GM08714 (cell line): ENCODE measurements around the gene MTA2.
"Not testable (repeated sequence)": the region's sequence is repeated elsewhere in the genome, so short reads cannot be mapped to it uniquely, and the experiment has no call there.

Experiments used
- H3K4me3 ChIP-seq: fragments of 200-500 bp; sonication (Bioruptor generic); 2 replicates; pipeline ENCODE4 v1.5.1; 2014; ENCODE audit warnings: mild to moderate bottlenecking, low read length, inconsistent platforms
- ZNF274 ChIP-seq: IDR thresholded peaks from 2 replicates; pipeline ENCODE4 v1.6.1; 2012; ENCODE audit warnings: mild to moderate bottlenecking, low read depth, low read length

Gene MTA2

DNA sequence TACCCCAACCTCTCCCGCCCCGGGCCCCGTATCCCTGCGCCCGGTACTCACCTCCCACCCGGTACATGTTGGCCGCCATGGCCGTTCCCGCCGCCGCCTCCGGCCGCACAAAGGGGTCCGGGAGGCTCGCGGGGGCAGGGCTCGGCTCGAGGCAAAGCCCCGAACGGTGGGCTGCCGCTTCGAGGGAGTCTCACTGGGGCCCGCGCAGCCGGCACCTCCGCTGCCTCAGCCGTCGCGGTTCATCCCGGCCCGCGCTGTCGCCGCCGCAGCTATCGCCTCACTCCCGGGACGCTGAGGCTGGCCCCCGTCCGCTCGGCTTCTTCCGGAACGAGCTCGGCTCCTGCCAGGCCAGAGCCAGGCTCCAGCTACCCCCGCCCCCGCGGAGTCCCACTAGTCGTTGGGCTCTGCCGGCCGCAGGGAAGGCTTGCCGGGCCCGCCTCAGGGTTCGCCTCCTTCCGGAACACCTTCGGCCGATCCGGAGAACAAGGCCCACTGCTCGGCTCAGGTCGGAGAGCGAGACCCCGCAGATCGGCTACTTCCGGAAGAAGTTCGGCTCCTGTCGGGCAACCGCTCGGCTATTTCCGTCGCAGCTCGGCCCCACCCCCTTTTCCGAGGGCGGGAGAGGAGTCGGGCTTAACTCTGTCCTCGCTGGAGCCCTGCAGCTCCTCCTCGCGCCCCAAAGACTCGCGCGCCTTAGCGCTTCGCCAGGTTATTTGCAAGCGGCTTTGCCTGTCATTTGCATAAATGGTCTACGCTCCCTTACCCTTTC is at the start of gene MTA2:
MTA2 (minus strand) TSS at position 494 of the 769 bp plus-strand sequence; CDS start at position 79, 415 bp downstream.
- TF ChIP-seq ZNF274 = no peak

DNA sequence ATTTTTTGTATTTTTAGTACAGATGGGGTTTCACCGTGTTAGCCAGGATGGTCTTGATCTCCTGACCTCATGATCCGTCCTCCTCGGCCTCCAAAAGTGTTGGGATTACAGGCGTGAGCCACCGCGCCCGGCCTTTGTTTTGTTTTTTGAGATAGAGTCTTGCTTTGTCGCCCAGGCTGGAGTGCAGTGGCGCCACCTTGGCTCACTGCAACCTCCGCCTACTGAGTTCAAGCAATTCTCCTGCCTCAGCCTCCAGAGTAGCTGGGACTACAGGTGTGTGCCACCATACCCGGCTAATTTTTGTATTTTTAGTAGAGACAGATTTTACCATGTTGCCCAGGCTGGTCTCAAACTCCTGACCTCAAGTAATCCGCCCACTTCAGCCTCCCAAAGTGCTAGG is 48.6 kb upstream of the MTA2 start:
- not testable (repeated sequence) for H3K4me3 ChIP-seq

More for the DNA sequence above, at the start of gene MTA2:
- peak within 1 kb of the TSS; percentile 96 for H3K4me3 ChIP-seq

DNA sequence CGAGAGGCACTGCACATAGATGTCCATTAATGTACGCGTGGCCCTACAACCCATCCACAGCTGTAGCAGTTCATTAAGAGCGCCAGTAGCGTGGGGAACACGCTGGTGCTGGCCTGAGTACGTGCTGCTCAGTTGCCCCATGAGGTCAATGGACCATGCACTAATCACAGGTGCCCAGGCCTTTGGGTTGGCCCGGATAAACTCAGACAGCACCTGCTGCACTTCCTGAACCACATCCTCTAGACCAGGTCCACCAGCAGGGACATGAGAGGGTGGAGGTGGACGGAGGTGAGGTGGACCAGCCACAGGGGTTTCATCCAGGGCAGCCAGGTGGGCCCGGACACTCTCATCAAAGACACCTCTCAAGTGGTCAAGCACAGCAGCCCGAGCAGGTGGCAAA is 47.8 kb upstream of the MTA2 start:
- no peak overlapping the region for H3K4me3 ChIP-seq
- no peak for TF ChIP-seq ZNF274

DNA sequence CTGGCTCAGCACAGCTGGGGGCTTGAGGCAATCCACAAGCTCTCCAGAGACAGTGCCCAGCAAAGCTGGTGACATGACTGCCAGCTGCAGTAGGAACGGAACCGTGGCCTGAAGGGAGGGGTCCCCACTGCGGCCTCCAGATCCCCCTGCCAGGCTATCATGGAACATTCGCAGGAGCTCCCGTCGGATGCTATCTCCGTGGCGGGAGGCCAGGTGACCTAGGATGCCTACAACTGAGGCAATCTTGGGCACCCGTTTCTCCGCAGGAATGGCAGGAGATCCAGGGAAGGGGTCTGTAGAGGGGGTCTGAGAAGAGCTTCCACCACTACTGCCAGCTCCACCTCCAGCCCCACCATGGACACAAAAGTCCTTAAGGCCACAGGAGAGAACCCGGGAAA is 47.3 kb upstream of the MTA2 start:
- no peak for TF ChIP-seq ZNF274

DNA sequence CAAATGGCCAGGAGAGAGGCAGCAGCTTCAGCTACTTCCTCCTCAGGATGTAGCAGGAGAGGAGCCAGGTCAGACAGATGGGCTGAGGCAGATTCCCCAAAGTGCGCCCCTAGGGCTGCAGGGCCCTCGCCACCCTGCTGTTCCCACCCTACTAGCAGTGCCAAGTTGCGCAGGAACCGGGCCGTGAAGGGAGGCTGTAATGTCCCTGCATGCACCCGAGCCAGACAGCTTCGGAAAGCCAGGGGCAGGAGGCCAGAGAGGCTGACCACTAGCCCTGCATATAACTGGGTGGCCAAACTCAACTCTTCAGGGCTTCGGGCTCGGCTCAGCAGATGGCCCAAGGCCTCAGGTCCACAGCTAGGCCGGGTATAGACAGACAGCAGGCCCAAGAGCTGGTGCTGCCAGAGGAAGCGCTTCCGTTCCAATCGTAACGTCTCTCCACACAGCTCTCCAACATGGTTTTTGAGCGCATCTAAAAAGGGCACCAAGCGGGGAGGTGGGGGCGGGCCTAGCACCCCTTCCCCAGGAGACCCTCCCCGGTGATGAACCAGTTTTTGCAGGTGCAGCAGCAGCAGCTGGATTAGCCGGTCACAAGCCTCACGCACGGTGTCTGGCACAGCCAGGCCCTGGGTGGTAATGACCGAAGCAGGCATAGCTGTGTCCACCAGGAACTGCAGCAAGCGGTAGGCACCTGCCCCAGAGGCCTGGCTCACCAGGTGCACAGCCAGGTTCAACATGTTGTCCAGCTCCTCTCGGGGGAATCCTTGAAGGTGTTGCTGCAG is 46.7 kb upstream of the MTA2 start:
- H3K4me3 ChIP-seq = no peak overlapping the region
- no peak for TF ChIP-seq ZNF274

More for the DNA sequence above, 47.3 kb upstream of the MTA2 start:
- H3K4me3 ChIP-seq = no peak overlapping the region

DNA sequence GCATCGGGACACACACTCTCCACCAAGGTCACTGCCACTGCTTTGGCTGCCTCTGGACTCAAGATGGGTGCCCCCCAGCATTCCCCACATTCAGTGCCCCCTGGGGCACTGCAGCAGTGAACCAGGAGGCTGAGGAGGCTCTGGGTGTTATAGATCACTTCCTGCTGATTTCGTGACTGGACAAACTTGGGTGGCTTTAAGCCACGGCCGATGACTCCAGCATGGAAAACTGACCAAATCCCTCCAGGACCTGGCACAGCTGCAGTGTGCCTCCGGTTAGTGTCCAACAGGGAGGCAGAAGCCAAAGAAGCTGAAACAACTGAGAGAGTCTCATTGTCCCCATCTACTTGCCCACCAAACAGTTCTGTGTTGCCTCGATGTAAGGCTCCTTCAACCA is 45.9 kb upstream of the MTA2 start:
- no peak overlapping the region for H3K4me3 ChIP-seq
- TF ChIP-seq ZNF274 = no peak

DNA sequence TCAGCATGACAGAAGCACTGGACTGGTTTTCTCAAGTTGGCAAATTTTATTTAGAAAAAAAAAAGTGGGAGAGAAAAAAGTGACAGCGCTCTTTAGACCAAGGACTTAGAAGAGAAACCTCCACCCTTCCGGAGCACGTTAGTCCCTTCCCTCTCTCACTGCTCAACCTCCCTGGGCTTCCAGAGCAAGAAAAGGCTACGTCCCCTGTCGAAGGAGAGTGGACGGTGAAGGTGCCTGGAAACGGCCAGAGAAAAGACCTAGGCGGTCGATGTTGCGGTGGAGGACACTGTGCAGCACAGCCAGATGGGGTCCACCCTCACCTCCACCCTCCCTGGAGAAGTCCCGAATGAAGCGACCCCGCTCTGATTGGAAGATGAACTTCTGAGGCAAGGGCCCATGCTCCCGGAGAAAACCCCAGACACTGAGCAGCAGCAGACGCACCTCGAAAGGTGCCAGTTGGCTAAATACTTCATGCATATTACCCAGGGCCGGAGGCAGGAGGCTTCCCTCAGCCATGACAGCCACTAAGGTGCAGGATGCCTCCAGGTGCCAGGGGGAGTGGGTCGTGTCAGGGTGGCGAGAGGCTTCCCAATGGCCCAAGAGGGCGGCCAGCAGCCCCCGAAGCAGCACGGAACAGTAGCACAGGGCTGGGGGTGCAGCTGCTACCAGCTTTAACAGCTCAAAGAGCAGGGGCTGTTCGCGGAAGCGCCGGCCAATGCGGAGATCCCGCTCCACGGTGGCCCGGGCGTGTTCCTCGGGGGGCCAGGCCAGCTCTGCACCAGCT is 45.4 kb upstream of the MTA2 start:
- TF ChIP-seq ZNF274 = no peak
- no peak overlapping the region for H3K4me3 ChIP-seq

DNA sequence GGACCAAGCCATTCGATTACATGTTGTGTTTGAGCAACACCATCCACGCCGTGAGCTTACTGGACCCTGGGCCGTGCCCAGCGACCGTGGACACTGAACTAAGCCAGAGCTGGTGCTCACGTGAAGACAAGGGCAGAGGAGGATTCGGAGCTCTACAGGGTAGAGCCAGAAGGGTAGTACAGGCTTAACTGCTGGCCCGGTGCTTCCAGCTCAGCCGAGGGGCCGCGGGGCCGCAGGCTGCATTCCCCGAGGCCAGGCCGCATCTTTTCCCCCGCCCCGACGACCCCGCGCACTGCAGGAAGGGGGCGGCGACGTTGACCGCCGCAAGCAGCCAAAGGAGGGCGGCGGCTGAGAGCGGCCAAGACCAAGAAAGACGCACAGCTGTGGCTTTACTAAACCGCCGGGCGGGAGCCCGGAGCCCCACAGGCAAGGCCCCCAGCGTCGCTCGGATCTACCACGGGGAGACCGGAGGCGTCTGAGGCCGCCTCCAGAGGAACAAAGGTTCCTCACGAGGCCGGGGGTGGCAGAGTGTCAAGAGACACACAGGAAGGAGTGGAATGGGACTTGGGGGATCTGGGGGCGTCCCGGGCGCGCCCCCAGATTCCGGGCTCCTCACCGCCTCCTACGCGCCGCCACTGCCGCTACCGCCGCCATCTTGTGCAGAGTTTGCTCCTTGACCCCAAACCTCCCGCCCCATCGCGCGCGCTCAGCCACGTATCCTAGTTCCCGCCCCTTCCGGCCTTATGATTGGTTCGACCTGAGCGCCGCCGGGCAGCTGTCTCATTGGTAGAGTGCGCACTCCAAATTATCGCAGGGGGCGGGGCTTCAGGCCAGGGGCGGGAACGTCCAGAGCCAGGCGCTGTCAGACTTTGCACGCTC is 44.5 kb upstream of the MTA2 start, which contains the start of gene GANAB:
GANAB (minus strand) TSS at position 668 of the 879 bp plus-strand sequence; CDS start at position 654, 14 bp downstream.
- no peak for TF ChIP-seq ZNF274
- peak within 1 kb of the TSS; percentile 96 for H3K4me3 ChIP-seq

DNA sequence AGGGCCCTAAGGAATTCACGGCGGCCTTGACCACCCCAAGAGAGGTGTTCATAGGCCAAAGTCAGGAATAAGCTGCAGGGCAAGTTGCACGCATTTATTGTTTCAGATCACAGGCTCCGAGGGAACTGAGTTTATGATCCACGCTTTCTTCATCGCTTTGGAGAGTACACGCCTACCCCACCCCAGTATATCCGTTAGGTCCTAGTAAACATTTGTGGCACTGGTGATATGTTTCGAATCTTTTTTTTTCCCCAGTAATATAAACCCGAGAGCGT is 43.9 kb upstream of the MTA2 start:
- peak overlapping the region; percentile 96 for H3K4me3 ChIP-seq
- TF ChIP-seq ZNF274 = no peak

DNA sequence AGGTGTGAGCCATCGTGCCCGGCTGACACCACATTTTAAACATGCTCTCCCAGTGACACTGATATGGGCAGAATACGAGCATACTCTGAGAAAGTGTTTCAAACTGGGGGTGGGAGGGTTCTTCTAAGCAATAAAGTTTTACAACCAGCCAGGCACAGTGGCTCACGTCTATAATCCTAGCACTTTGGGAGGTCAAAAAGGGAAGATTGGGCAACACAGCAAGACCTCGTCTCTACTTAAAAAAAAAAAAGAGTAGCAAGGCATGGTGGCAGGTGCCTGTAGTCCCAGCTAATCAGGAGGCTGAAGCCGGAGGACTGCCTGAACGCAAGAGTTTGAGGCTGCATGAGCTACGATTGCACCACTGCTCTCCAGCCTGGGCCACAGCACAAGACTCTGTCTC is 42.6 kb upstream of the MTA2 start:
- TF ChIP-seq ZNF274 = no peak

DNA sequence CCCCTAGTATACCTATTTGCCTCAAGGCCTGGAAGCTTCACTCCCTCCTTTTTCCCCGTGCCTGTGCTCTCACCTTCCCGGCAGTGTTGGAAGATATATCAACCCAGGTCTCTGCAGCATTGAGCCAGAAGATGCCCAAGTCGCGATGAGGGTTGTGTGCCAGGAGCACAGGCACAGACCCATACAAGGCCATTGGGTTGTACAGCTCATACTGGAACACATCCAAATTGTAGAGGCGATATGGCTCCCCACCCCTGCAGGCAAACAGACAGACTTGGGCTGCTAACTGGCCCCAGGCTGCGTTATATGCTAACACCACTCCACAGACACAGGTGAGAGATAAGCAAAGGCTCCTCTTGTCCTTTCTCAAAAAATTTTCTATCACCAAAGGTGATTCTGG is 30.8 kb upstream of the MTA2 start:
- no peak for TF ChIP-seq ZNF274
- no peak overlapping the region for H3K4me3 ChIP-seq

More for the DNA sequence above, 42.6 kb upstream of the MTA2 start:
- no peak overlapping the region for H3K4me3 ChIP-seq

DNA sequence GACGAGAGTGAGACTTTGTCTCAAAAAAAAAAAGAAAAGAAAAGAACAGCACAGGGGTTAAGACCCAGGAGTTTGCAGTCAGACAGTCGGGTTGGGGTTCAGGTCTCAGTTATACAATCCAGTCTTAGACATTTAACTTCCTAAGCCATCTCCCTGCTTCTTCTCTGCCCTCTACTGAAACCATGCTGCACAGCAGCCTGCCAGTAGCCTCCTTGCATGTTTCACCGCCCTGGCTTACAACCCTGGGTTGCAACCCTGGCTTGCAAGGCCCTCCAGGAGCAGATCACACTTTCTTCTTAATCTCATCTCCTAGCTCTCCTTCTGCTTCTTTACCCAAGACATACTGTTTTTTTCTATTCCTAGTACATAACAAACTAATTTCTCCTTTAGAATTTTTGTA is 26.0 kb upstream of the MTA2 start:
- no peak for TF ChIP-seq ZNF274
- H3K4me3 ChIP-seq = no peak overlapping the region

DNA sequence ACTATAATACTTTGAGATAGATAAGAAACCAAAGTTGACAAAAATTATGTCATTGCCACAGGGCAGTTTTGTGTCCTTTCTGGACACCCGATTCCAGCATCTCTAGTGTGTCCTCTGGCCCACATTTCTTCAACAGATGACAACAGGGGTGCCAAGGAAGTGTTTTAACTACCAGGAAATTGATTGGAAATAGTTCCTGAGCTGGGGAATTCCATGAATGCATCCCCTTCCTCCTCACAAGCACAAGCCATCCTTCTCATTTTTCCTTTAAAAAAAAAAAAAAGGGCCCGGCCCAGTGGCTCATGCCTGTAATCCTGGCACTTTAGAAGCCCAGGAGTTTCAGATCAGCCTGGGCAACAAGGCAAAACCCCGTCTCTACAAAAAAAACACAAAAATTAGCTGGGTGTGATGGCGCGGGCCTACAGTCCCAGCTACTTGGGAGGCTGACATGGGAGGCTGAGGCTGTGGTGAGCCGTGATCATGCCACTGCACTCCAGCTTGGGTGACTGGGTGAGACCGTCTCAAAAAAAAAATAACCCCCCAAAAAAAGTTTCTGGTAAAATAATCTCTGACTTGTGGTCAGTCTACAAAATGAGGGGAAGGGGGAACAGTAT is 20.9 kb upstream of the MTA2 start:
- TF ChIP-seq ZNF274 = no peak
- H3K4me3 ChIP-seq = no peak overlapping the region
